ENCODE measurements around the gene WDFY4.

DNA sequence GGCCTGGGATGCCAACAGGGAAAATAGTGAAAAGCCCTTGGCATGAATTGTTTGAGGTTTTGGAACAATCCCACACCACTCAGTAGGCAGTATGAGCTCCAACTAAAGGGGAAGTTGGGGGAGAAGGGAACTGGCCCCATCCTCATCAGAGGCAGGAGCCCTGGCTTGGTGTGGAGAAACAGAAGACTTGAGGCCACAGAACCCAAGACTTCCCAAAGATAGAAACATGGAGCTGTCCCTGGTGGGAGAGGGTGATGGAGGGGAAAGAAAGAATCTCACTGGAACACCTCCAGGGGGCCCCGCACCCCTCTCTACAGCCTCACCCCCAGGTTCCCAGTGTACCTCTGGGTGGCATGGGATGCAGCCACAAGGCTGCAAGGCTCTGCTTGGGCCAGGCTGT, 345.0 kb downstream of the WDFY4 start:
- TF ChIP-seq CTCF (IDR thresholded peaks at IDR 0.05) (no peak), POLR2A (IDR thresholded peaks at IDR 0.05) (no peak)
